ENCODE data around the gene SAE1. TPM values are rescaled to one million over a fixed set of nuclear protein-coding genes. Genes with fewer than 3 reads are reported as not detected.
A peak's percentile ranks its signal among the peaks of the same experiment; 100 is the strongest.

The SAE1 gene
- total RNA-seq, 4 donors from 2014 or later: 22.4 to 51.9 (median 44.7) TPM

DNA sequence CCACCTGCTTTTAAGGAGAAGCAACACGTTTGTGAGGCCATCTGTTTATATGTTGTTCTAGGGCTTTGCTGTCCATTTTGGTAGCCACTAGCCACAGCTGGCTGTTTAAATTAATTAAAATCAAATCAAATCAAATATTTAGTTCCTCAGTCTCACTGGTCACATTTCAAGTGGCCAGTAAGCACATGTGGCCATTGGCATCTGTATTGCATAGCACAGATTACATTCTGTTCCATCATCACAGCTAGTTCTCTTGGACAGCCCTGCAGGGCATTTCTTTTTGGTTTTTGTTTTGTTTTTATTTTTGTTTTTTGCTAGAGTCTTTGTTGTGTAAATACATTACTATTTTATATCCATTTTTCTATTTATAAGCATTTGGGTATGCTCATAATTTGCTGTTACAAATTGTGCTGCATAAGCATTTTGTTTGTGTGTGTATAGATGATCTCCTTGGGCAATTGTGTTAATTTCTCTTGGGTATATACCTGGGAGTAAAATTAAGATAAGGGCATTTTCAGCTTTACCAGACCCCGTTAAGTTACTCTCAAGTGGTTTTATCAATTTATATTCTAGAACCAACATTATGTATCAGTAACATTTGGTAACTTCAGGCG lies 31.3 kb downstream of the SAE1 start:
- Histone ChIP-seq H3K4me3 (no peak overlapping the region), H3K27ac (no peak overlapping the region), H3K27me3 (no peaks in the 10 kb centered on the region), H3K9me3 (no peaks in the 10 kb centered on the region), H3K4me1 (peaks cover 37% of the 10 kb centered on the region), H3K36me3 (peaks cover 16% of the 10 kb centered on the region)
- DNase-seq (ENCODE audit: low spot score in 2 of 2): no peak
- 82% methylated on average over 3 of the region's 3 CpGs for WGBS
- TF ChIP-seq EP300 (IDR thresholded peaks at IDR 0.05) (no peak), POLR2A (IDR thresholded peaks at IDR 0.05) (no peak), POLR2AphosphoS5 (IDR thresholded peaks at IDR 0.05) (no peak)
- TF ChIP-seq, protein P1, sequence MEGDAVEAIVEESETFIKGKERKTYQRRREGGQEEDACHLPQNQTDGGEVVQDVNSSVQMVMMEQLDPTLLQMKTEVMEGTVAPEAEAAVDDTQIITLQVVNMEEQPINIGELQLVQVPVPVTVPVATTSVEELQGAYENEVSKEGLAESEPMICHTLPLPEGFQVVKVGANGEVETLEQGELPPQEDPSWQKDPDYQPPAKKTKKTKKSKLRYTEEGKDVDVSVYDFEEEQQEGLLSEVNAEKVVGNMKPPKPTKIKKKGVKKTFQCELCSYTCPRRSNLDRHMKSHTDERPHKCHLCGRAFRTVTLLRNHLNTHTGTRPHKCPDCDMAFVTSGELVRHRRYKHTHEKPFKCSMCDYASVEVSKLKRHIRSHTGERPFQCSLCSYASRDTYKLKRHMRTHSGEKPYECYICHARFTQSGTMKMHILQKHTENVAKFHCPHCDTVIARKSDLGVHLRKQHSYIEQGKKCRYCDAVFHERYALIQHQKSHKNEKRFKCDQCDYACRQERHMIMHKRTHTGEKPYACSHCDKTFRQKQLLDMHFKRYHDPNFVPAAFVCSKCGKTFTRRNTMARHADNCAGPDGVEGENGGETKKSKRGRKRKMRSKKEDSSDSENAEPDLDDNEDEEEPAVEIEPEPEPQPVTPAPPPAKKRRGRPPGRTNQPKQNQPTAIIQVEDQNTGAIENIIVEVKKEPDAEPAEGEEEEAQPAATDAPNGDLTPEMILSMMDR (IDR thresholded peaks at IDR 0.05): no peak

DNA sequence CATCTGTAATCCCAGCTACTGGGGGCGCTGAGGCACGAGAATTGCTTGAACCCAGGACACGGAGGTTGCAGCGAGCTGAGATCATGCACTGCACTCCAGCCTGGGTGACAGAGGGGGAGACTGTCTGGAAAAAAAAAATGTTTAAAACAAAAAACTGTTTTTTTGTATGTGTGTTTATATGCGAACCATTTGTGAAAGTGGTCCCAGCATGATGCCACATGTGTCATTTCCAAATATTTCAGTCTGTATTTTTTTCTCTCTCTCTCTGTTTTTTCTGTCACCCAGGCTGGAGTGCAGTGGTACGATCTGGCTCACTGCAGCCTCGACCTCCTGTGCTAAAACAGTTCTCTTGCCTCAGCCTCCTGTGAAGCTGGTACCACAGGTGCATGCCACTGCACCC lies 37.4 kb downstream of the SAE1 start:
- Histone ChIP-seq H3K27me3 (no peaks in the 10 kb centered on the region), H3K27ac (no peak overlapping the region), H3K36me3 (peaks cover 67% of the 10 kb centered on the region), H3K9me3 (no peaks in the 10 kb centered on the region), H3K4me3 (no peak overlapping the region), H3K4me1 (no peaks in the 10 kb centered on the region)
- TF ChIP-seq, protein P1 (IDR thresholded peaks at IDR 0.05): no peak
- TF ChIP-seq POLR2AphosphoS5 (IDR thresholded peaks at IDR 0.05) (no peak), POLR2A (IDR thresholded peaks at IDR 0.05) (no peak), EP300 (IDR thresholded peaks at IDR 0.05) (no peak)
- no peak for DNase-seq (ENCODE audit: low spot score in 2 of 2)
- WGBS: 83% methylated on average over 7 of the region's 7 CpGs

DNA sequence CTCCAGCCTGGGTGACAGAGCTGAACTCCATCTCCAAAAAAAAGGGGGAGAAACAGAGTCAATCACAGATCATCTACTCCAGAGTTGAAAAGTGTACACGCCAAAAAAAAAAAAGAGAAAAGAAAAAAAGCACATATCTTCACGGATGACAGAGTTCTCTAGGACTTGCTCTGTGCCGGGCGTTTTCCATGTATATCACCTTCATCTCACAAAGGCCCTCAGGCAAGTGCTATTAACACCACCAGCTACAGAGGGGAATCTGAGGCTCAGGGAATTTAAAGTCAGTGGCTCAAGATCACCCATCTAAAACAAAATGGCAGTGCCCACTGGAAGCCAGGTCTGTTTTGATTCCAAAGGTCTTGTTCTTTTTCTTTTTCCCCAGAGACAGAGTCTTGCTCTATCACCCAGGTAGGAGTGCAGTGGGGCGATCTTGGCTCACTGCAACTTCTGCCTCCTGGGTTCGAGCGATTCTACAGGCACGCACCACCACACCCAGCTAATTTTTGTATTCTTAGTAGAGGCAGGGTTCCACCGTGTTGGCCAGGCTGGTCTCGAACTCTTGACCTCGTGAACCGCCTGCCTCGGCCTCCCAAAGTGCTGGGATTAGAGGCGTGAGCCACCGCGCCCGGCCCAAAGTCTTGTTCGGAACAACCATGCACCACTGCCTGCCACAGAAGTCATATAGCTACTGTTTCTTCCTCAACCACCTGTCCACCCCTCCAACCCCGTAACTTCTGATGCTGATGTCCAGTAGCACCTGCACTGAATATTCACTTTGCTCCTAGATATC lies 42.2 kb downstream of the SAE1 start:
- H3K27ac ChIP-seq: no peak overlapping the region
- H3K36me3 ChIP-seq: peaks cover 51% of the 10 kb centered on the region
- no peak overlapping the region for H3K4me3 ChIP-seq
- no peaks in the 10 kb centered on the region for H3K27me3 ChIP-seq
- no peaks in the 10 kb centered on the region for H3K9me3 ChIP-seq
- DNase-seq (ENCODE audit: low spot score in 2 of 2): no peak
- 88% methylated on average over 19 of the region's 19 CpGs for WGBS
- no peak for TF ChIP-seq POLR2A (IDR thresholded peaks at IDR 0.05)
- TF ChIP-seq, protein P1 (IDR thresholded peaks at IDR 0.05): no peak
- TF ChIP-seq POLR2AphosphoS5 (IDR thresholded peaks at IDR 0.05): no peak
- TF ChIP-seq EP300 (IDR thresholded peaks at IDR 0.05): no peak
- H3K4me1 ChIP-seq: peaks cover 19% of the 10 kb centered on the region

DNA sequence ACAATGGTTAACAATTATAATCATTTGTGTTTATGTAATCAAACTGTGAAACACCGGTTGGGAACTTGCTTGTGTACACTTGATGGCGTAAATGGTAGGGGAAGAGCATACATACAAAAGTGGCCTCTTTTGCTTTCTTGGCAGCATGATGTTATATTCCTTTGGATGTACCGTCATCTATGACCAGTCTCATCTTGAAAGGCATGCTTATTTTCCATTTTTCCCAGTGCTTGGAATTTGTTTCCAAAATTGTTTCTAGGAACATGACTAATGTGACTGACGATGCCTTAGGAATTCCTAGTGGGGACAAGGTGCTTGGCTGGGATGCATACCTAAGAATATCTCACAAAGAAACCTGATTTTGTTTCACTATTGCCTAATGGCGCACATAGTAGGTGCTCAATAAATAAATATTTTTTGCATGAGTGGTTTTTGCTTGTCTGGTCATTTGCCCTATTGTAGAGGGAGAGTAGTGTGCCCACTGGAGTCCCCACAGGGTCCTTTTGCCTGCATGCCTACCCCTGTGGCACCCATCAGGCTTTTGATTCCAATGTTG lies 45.5 kb downstream of the SAE1 start:
- peaks cover 25% of the 10 kb centered on the region for H3K36me3 ChIP-seq
- TF ChIP-seq POLR2AphosphoS5 (IDR thresholded peaks at IDR 0.05): no peak
- no peak for TF ChIP-seq EP300 (IDR thresholded peaks at IDR 0.05)
- TF ChIP-seq, protein P1 (IDR thresholded peaks at IDR 0.05): no peak
- no peak for TF ChIP-seq POLR2A (IDR thresholded peaks at IDR 0.05)
- DNase-seq (ENCODE audit: low spot score in 2 of 2): no peak
- H3K4me3 ChIP-seq: no peak overlapping the region
- peaks cover 19% of the 10 kb centered on the region for H3K4me1 ChIP-seq
- peak overlapping the region; percentile 32 for H3K27ac ChIP-seq
- H3K9me3 ChIP-seq: no peaks in the 10 kb centered on the region
- H3K27me3 ChIP-seq: no peaks in the 10 kb centered on the region
- WGBS: 60% methylated on average over 5 of the region's 5 CpGs

DNA sequence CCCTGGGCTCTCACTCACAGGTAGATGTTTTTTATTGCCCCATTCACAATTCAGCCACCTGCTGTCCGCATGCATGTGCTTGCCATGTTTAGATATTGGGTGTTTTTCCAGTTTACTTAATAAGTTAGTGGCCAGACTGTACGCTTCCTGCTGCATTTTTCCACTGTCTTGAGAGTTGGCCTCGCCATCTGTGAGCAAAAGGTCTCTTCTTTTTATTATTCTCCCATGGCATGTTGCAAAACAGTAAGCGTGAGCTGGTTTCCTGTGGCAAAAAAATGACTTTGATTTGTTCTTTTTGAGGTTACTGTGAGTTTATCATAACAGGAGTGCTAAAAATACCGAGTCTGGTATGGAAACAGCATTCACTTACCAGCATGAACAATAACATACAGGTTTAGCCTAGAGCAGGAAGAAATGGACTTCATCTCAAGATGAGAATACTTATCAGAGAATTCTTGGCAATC lies 46.0 kb downstream of the SAE1 start:
- Histone ChIP-seq H3K27ac (peak overlapping the region; percentile 32), H3K36me3 (peaks cover 20% of the 10 kb centered on the region), H3K27me3 (no peaks in the 10 kb centered on the region), H3K4me3 (no peak overlapping the region), H3K9me3 (no peaks in the 10 kb centered on the region), H3K4me1 (peaks cover 19% of the 10 kb centered on the region)
- TF ChIP-seq, protein P1 (IDR thresholded peaks at IDR 0.05): no peak
- TF ChIP-seq EP300 (IDR thresholded peaks at IDR 0.05) (no peak), POLR2A (IDR thresholded peaks at IDR 0.05) (no peak), POLR2AphosphoS5 (IDR thresholded peaks at IDR 0.05) (no peak)
- no peak for DNase-seq (ENCODE audit: low spot score in 2 of 2)
- WGBS: 32% methylated on average over 5 of the region's 5 CpGs
